Astrocyte of the cerebellum (primary cell): ENCODE results near the gene FBH1.
A peak's percentile ranks its signal among the peaks of the same experiment; 100 is the strongest.

Experiments used
- DNase-seq: peaks from one replicate; pipeline ENCODE4 v3.0.0-alpha.2; 2011; ENCODE audit warnings: low read depth
- H3K4me3 ChIP-seq: 2 replicates; pipeline ENCODE4 v1.5.1; 2011; ENCODE audit warnings: mild to moderate bottlenecking, low read depth, low read length, moderate library complexity
- in situ Hi-C: cut with HindIII; loops from 2 replicates; pipeline ENCODE4 v1.10.0; 2017; ENCODE audit warnings: low sequenced_read_pairs
- TF ChIP-seq, protein P1 (sequence below): IDR thresholded peaks from 2 replicates; pipeline ENCODE4 v1.5.1; 2012; ENCODE audit warnings: low read length, low read depth, moderate library complexity, mild to moderate bottlenecking; ENCODE audit errors: missing control alignments

Gene FBH1

DNA sequence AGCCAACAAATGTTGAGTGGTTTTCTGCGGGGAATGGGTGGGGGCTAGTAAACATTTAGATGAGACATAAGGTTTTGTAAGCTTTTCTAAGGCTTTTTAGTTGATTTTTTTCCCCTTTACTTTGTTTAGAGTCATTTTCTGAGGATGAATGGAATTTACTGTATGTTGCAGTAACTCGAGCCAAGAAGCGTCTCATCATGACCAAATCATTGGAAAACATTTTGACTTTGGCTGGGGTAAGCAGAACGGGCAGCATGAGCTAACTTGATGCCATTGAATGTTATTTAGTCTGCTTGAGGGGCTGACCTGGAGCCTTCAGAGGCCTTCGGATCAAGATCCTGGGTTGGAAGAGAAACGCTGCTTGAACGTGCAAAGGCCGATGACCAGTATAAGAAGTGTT lies 37.3 kb downstream of the FBH1 start:
- in situ Hi-C loops, result no loop called here
- TF ChIP-seq, protein P1, sequence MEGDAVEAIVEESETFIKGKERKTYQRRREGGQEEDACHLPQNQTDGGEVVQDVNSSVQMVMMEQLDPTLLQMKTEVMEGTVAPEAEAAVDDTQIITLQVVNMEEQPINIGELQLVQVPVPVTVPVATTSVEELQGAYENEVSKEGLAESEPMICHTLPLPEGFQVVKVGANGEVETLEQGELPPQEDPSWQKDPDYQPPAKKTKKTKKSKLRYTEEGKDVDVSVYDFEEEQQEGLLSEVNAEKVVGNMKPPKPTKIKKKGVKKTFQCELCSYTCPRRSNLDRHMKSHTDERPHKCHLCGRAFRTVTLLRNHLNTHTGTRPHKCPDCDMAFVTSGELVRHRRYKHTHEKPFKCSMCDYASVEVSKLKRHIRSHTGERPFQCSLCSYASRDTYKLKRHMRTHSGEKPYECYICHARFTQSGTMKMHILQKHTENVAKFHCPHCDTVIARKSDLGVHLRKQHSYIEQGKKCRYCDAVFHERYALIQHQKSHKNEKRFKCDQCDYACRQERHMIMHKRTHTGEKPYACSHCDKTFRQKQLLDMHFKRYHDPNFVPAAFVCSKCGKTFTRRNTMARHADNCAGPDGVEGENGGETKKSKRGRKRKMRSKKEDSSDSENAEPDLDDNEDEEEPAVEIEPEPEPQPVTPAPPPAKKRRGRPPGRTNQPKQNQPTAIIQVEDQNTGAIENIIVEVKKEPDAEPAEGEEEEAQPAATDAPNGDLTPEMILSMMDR, result no peak
- DNase-seq, result peak; percentile 52
- H3K4me3 ChIP-seq, result no peak overlapping the region

DNA sequence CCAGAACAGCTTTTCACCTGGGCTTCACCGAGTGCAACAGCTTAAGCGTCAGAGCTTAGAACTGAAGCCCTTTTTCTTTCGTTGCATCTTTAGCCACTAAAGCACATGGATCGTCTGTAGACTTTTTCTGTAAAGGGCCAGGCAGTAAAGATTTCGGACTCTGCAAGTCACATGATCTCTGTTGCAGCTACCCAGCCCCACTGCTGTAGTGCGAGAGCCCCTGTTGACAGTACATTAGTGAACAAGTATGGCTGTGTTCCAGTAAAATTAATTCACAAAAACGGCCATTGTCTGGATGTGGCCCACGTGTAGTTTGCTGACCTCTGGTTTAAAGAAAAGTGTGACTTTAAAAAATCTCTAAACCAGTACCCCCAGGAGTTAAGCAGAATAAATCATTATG lies 39.4 kb downstream of the FBH1 start:
- TF ChIP-seq, protein P1, result no peak
- no peak for DNase-seq
- H3K4me3 ChIP-seq, result no peak overlapping the region
- in situ Hi-C loops, result no loop called here

DNA sequence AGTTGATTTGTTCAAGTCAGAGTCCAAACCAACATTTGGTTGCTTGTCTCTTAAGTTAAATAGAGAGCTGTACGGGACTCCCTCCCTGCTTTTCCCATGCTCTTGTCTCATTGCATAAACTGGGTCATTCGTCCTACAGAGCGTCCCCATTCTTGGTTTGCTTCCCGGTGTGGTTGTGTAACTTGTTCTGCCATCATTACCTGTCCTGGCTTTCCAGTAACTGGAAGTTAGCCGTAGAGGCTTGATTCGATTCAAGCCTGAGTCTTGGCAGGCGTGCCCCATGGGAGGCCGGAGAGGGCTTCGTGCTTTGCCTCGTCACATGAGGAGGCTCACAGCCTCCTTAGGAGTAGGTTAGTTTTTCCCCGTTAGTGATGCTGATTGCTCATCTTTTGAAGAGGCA lies 40.2 kb downstream of the FBH1 start:
- DNase-seq, result no peak
- in situ Hi-C loops, result no loop called here
- H3K4me3 ChIP-seq, result no peak overlapping the region
- TF ChIP-seq, protein P1, result no peak

DNA sequence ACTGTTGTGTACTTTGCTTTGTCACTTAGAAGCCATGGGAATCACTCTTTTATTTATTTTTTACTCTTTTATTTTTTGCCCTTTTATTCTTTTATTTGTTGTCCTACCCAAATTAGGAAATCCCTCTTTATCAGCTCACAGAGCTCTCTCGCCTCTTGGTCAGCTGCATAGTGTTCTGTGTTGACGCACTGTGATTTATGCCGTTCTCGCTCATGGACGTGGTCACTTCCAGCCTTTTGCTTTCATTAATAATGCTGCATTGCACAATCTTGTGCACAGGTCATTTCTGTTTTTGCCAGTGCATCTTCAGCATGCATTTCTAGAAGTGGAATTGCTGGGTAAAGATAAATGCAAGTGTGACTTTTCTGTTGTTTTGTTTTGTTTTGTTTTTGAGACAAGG lies 42.3 kb downstream of the FBH1 start:
- TF ChIP-seq, protein P1, result no peak
- in situ Hi-C loops, result no loop called here
- no peak overlapping the region for H3K4me3 ChIP-seq
- DNase-seq, result no peak

DNA sequence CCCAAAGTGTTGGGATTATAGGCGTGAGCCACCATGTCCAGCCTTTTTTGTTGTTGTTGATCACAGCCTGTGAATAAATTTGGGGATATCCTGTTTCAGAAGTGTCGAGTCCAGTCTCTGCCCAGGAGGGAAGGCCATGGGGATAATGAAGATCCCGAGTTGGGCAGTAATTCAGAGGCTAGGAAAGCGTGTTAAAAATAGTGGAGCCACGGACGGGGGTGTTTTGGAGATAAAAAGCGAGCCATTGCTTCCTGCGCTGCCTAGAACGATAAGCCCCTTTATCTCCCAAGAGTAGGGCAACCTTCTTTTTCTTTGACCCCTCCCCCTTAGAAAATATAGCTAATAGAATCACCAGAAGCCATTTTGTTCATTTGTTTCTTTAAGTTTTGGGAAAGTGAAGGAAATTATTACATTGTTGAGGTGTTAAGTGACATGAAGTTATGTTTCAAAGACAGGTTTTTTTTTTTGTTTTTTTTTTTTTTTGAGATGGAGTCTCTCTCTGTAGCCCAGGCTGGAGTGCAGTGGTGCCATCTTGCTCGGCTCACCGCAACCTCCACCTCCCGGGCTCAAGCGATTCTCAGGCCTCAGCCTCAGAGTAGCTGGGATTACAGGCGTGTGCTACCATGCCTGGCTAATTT lies 44.0 kb downstream of the FBH1 start:
- H3K4me3 ChIP-seq, result no peak overlapping the region
- DNase-seq, result no peak
- in situ Hi-C loops, result no loop called here
- TF ChIP-seq, protein P1, result no peak

DNA sequence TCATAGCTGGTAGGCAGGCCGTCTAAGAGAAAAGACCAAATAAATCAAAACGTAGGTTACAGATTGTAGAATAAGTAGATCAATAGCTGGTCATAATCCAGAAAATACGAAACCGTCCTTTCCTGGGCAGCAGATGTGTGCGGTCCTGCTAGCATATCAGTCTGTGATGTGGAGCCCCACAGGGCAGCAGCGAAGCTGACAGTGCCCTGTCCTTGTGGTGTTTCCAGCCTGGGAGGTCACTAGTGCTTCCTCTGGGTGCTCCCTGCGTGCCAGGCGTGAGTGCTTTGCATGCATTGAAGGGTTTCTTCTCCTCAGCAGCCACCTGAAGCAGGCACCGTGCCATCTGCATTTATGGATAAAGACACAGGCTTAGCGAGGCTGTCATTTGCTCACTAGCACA lies 45.6 kb downstream of the FBH1 start:
- DNase-seq, result no peak
- no peak overlapping the region for H3K4me3 ChIP-seq
- TF ChIP-seq, protein P1, result no peak
- in situ Hi-C loops, result no loop called here
